ENCODE data around the gene MICALL1.

- TF ChIP-seq REST (IDR thresholded peaks at IDR 0.05; ENCODE audit: insufficient read depth in 1 of 2, low read depth in 2 of 2, low read length in 2 of 2) (no peak), POLR2AphosphoS5 (IDR thresholded peaks at IDR 0.05; ENCODE audit: low read depth, low read length) (no peak), TAF1 (IDR thresholded peaks at IDR 0.05; ENCODE audit: borderline replicate concordance, insufficient read depth, low read length) (no peak), SIN3A (IDR thresholded peaks at IDR 0.05; ENCODE audit: borderline replicate concordance, insufficient read depth, low read length) (no peak), FOXP2 (optimal IDR thresholded peaks at IDR 0.05; ENCODE audit: borderline replicate concordance, extremely low read depth, extremely low read length, insufficient read depth) (no peak)
Measured at GRCh38 chr22:37967147-37967546, 61.0 kb downstream of the MICALL1 start.
